ENCODE measurements around the gene SUPT4H1.

The SUPT4H1 gene

GRCh38 chr17:58338841-58339754 lies 12.9 kb downstream of the SUPT4H1 start:
- DNase-seq = peak; percentile 82

GRCh38 chr17:58338454-58338840 lies 13.6 kb downstream of the SUPT4H1 start:
- DNase-seq = no peak

GRCh38 chr17:58337600-58338453 lies 14.2 kb downstream of the SUPT4H1 start:
- peak; percentile 94 for DNase-seq

- DNase-seq = peak; percentile 53
Measured at GRCh38 chr17:58337210-58337599, 14.8 kb downstream of the SUPT4H1 start.

GRCh38 chr17:58336456-58337209 lies 15.4 kb downstream of the SUPT4H1 start:
- DNase-seq = peak; percentile 51

GRCh38 chr17:58335779-58336455 lies 16.1 kb downstream of the SUPT4H1 start:
- peak; percentile 75 for DNase-seq

- peak; percentile 61 for DNase-seq
Measured at GRCh38 chr17:58335061-58335731, 16.8 kb downstream of the SUPT4H1 start.

GRCh38 chr17:58334661-58335060 lies 17.3 kb downstream of the SUPT4H1 start:
- DNase-seq = no peak

GRCh38 chr17:58334256-58334655 lies 17.7 kb downstream of the SUPT4H1 start:
- DNase-seq = no peak

- peak; percentile 70 for DNase-seq
Measured at GRCh38 chr17:58333736-58334207, 18.2 kb downstream of the SUPT4H1 start.

- DNase-seq = peak; percentile 84
Measured at GRCh38 chr17:58332778-58333735, 18.9 kb downstream of the SUPT4H1 start.

- peak; percentile 94 for DNase-seq
Measured at GRCh38 chr17:58331815-58332777, 19.9 kb downstream of the SUPT4H1 start.

GRCh38 chr17:58330997-58331814 lies 20.8 kb downstream of the SUPT4H1 start:
- DNase-seq = peak; percentile 80

GRCh38 chr17:58330538-58330996 lies 21.4 kb downstream of the SUPT4H1 start:
- DNase-seq = peak; percentile 58

GRCh38 chr17:58329810-58330537 lies 22.0 kb downstream of the SUPT4H1 start:
- DNase-seq = peak; percentile 54

- peak; percentile 89 for DNase-seq
Measured at GRCh38 chr17:58329035-58329809, 22.8 kb downstream of the SUPT4H1 start.
